ENCODE results near the gene MXRA8. TPM values are rescaled to one million over a fixed set of nuclear protein-coding genes. Genes with fewer than 3 reads are reported as not detected.
A peak's percentile ranks its signal among the peaks of the same experiment; 100 is the strongest.

Gene MXRA8
- total and polyA plus RNA-seq, 9 of the 15 experiments (the other 6 are each of a cell fraction or from before 2014, with no cell fraction given) = 0.66 to 11.3 (median 6.3) TPM

GRCh38 chr1:1390675-1391074, 32.3 kb upstream of the MXRA8 start (continued):
- TF ChIP-seq CTBP1 (IDR thresholded peaks at IDR 0.05; ENCODE audit: borderline replicate concordance) (peak; percentile 15; the same call in 1 of the 2 replicates), VEZF1 (CRISPR knock-in tag; IDR thresholded peaks at IDR 0.05) (0 out of 2 replicates have a peak, but pooled peaks have one; percentile 11), ILK (tag; IDR thresholded peaks at IDR 0.05; ENCODE audit: borderline replicate concordance, low read depth) (no peak), ARID1B (IDR thresholded peaks at IDR 0.05) (no peak), U2AF2 (optimal IDR thresholded peaks at IDR 0.05; ENCODE audit: low read depth, low read length) (no peak), CXXC5 (CRISPR knock-in tag; IDR thresholded peaks at IDR 0.05) (peak; percentile 90), NFIC (IDR thresholded peaks at IDR 0.05) (no peak), ZBTB40 (IDR thresholded peaks at IDR 0.05) (peak; percentile 30; the same call in 1 of the 2 replicates), ZBTB40 (CRISPR knock-in tag; IDR thresholded peaks at IDR 0.05) (no peak), SMAD4 (CRISPR knock-in tag; conservative IDR thresholded peaks at IDR 0.05) (0 out of 2 replicates have a peak, but pooled peaks have one; percentile 24), NCOA2 (IDR thresholded peaks at IDR 0.05; ENCODE audit: partially characterized antibody in 2 of 2) (no peak), RHOXF2B (CRISPR knock-in tag; conservative IDR thresholded peaks at IDR 0.05) (no peak), MCM5 (IDR thresholded peaks at IDR 0.05; ENCODE audit: low read depth) (no peak), MYC (IDR thresholded peaks at IDR 0.05; ENCODE audit: low read depth, low read length) (0 out of 2 replicates have a peak, but pooled peaks have one; percentile 17), MYC (CRISPR knock-in tag; IDR thresholded peaks at IDR 0.05; ENCODE audit: borderline replicate concordance, low read depth) (no peak), SMAD3 (CRISPR knock-in tag; conservative IDR thresholded peaks at IDR 0.05) (no peak), NR2C2 (CRISPR knock-in tag; IDR thresholded peaks at IDR 0.05) (no peak), NR2C2 (tag; IDR thresholded peaks at IDR 0.05) (peak; percentile 43; the same call in 1 of the 2 replicates)
